Retinal pigment epithelial cell (primary cell): ENCODE results near the gene WSCD2.

Experiments used
- DNase-seq: peaks from one replicate; pipeline ENCODE4 v3.0.0-alpha.2; 2010; ENCODE audit warnings: low read depth
- H3K4me3 ChIP-seq: 2 replicates; pipeline ENCODE4 v1.5.1; 2011; ENCODE audit warnings: mild to moderate bottlenecking, low read length, control low read depth, moderate library complexity
- CTCF ChIP-seq: conservative IDR thresholded peaks from 2 replicates; pipeline ENCODE4 v1.5.1; 2011; ENCODE audit warnings: low read depth, low read length, control low read depth, inconsistent platforms

The WSCD2 gene

GRCh38 chr12:108241986-108242703, 113.1 kb downstream of the WSCD2 start:
- no peak for TF ChIP-seq CTCF
- DNase-seq = no peak
- no peak overlapping the region for H3K4me3 ChIP-seq

GRCh38 chr12:108247130-108247529, 118.0 kb downstream of the WSCD2 start:
- DNase-seq = no peak
- no peak for TF ChIP-seq CTCF
- H3K4me3 ChIP-seq = no peak overlapping the region

GRCh38 chr12:108248011-108248410, 118.9 kb downstream of the WSCD2 start:
- DNase-seq = no peak
- no peak overlapping the region for H3K4me3 ChIP-seq
- no peak for TF ChIP-seq CTCF

GRCh38 chr12:108252523-108252922, 123.4 kb downstream of the WSCD2 start:
- no peak for DNase-seq
- no peak for TF ChIP-seq CTCF
- no peak overlapping the region for H3K4me3 ChIP-seq

GRCh38 chr12:108253540-108253939, 124.5 kb downstream of the WSCD2 start:
- no peak for DNase-seq
- TF ChIP-seq CTCF = no peak
- no peak overlapping the region for H3K4me3 ChIP-seq

GRCh38 chr12:108254030-108254429, 124.9 kb downstream of the WSCD2 start:
- no peak for DNase-seq
- no peak for TF ChIP-seq CTCF

GRCh38 chr12:108254517-108255251, 125.6 kb downstream of the WSCD2 start:
- no peak overlapping the region for H3K4me3 ChIP-seq
- no peak for DNase-seq
- TF ChIP-seq CTCF = no peak

More at GRCh38 chr12:108254030-108254429, 124.9 kb downstream of the WSCD2 start:
- no peak overlapping the region for H3K4me3 ChIP-seq
